H1 (cell line): Measurements from ENCODE around the gene FAM136A. TPM values are rescaled to one million over a fixed set of nuclear protein-coding genes. Genes with fewer than 3 reads are reported as not detected.

Source experiments
- CTCF ChIA-PET: fragments of 300-600 bp; sonication (Branson Sonifier 250); formaldehyde crosslinking; loops from one replicate; lab custom pipeline; 2021; ENCODE audit not compliant: partially characterized antibody; lab: Charles Lee
- POLR2A ChIA-PET: fragments of 300-600 bp; sonication (Branson Sonifier 250); formaldehyde crosslinking; loops from one replicate; lab custom pipeline; 2021; ENCODE audit warnings: inconsistent platforms; ENCODE audit not compliant: partially characterized antibody; lab: Charles Lee
- DNase-seq, 2 experiments: peaks; one replicate each; pipeline versions ENCODE4 v3.0.0 to v3.0.0-alpha.2; 2010 to 2022; ENCODE audit warnings: low spot score in 2 of 2, low read depth in 1 of 2, mixed read lengths in 1 of 2
- FAIRE-seq: peaks from 2 replicates; lab custom pipeline; 2011; peaks lifted over from hg19 to GRCh38; lab: Jason Lieb, UNC
- H2AFZ ChIP-seq: 2 replicates; pipeline ENCODE4 v1.8.1; 2012; ENCODE audit warnings: low read length, inconsistent platforms
- H2AK5ac ChIP-seq: 2 replicates; pipeline ENCODE4 v1.6.1; 2013; ENCODE audit warnings: low read depth, low read length
- H2BK120ac ChIP-seq: replicated peaks from 2 replicates; pipeline ENCODE3; 2013; ENCODE audit warnings: low read depth, low read length, inconsistent platforms
- H2BK12ac ChIP-seq: 2 replicates; pipeline ENCODE4 v1.6.1; 2013; ENCODE audit warnings: low read depth, low read length
- H2BK15ac ChIP-seq: 2 replicates; pipeline ENCODE4 v1.6.1; 2013; ENCODE audit warnings: low read length
- H2BK20ac ChIP-seq: 2 replicates; pipeline ENCODE4 v1.6.1; 2013; ENCODE audit warnings: low read length
- H2BK5ac ChIP-seq: 2 replicates; pipeline ENCODE4 v1.6.1; 2013; ENCODE audit warnings: low read depth, low read length
- H3K14ac ChIP-seq: 2 replicates; pipeline ENCODE4 v1.6.1; 2013; ENCODE audit warnings: inconsistent platforms; ENCODE audit not compliant: insufficient read length
- H3K18ac ChIP-seq: 2 replicates; pipeline ENCODE4 v1.6.1; 2013; ENCODE audit warnings: low read length; ENCODE audit errors: extremely low read depth
- H3K23ac ChIP-seq: 2 replicates; pipeline ENCODE4 v1.6.1; 2013; ENCODE audit warnings: inconsistent platforms; ENCODE audit not compliant: insufficient read length
- H3K23me2 ChIP-seq: 2 replicates; pipeline ENCODE4 v1.6.1; 2013; ENCODE audit warnings: low read depth, low read length
- H3K27ac ChIP-seq: 2 replicates; pipeline ENCODE4 v1.6.1; 2011; ENCODE audit warnings: low read depth, low read length, inconsistent platforms
- H3K27me3 ChIP-seq, 4 experiments: replicated peaks in 1 of 4; 1 replicate in 1 of 4; 2 replicates in 3 of 4; pipeline versions ENCODE4 v1.6.1 to v1.8.1; 2011 to 2013; ENCODE audit warnings: low read length in 3 of 4, mild to moderate bottlenecking in 3 of 4, inconsistent platforms in 2 of 4, mixed read lengths in 2 of 4, moderate library complexity in 1 of 4; ENCODE audit not compliant: control insufficient read depth in 3 of 4, insufficient read depth in 3 of 4; ENCODE audit errors: extremely low read depth in 1 of 4
- H3K36me3 ChIP-seq, 4 experiments: 2 replicates each; pipeline versions ENCODE4 v1.6.1 to v1.8.1; 2011 to 2013; ENCODE audit warnings: mild to moderate bottlenecking in 4 of 4, low read length in 3 of 4, moderate library complexity in 2 of 4, control low read depth in 1 of 4, inconsistent platforms in 1 of 4; ENCODE audit not compliant: insufficient read depth in 4 of 4, control insufficient read depth in 2 of 4
- H3K4ac ChIP-seq: replicated peaks from 2 replicates; pipeline ENCODE3; 2013; ENCODE audit warnings: low read length, low read depth, mixed read lengths, inconsistent platforms; ENCODE audit not compliant: insufficient read length
- H3K4me1 ChIP-seq, 4 experiments: replicated peaks in 1 of 4; 1 replicate in 1 of 4; 2 replicates in 3 of 4; pipeline versions ENCODE4 v1.6.1 to v1.8.1; 2011 to 2013; ENCODE audit warnings: low read length in 3 of 4, inconsistent platforms in 2 of 4, mixed read lengths in 1 of 4; ENCODE audit not compliant: insufficient read depth in 4 of 4, control insufficient read depth in 3 of 4
- H3K4me2 ChIP-seq, 2 experiments: 2 replicates each; pipeline versions ENCODE4 v1.6.1 to v1.8.1; 2011 to 2013; ENCODE audit warnings: low read depth in 2 of 2, low read length in 2 of 2, control low read depth in 1 of 2, inconsistent platforms in 1 of 2, mild to moderate bottlenecking in 1 of 2; ENCODE audit not compliant: insufficient read depth in 1 of 2
- H3K4me3 ChIP-seq, 4 experiments: fragments of 200-600, 300-600 bp in 1 of 4; sonication (generic), shearing (Covaris generic), sonication (Bioruptor Twin) in 1 of 4; 2 replicates each; pipeline versions ENCODE4 v1.5.1 to v1.8.1; 2011 to 2016; ENCODE audit warnings: low read length in 4 of 4, low read depth in 3 of 4, control low read depth in 2 of 4, inconsistent platforms in 2 of 4, mild to moderate bottlenecking in 2 of 4, mixed read lengths in 1 of 4, moderate library complexity in 1 of 4; ENCODE audit not compliant: insufficient read depth in 2 of 4; ENCODE audit errors: extremely low read depth in 1 of 4
- H3K56ac ChIP-seq: replicated peaks from 2 replicates; pipeline ENCODE3; 2013; ENCODE audit warnings: low read depth, mild to moderate bottlenecking, mixed read lengths, low read length, inconsistent platforms; ENCODE audit not compliant: insufficient read length
- H3K79me1 ChIP-seq: 2 replicates; pipeline ENCODE4 v1.6.1; 2013; ENCODE audit warnings: low read depth, low read length, control low read depth
- H3K79me2 ChIP-seq, 2 experiments: 2 replicates each; pipeline versions ENCODE4 v1.6.1 to v1.8.1; 2012 to 2013; ENCODE audit warnings: low read length in 2 of 2, mild to moderate bottlenecking in 2 of 2, inconsistent platforms in 1 of 2; ENCODE audit not compliant: insufficient read depth in 2 of 2, control insufficient read depth in 1 of 2
- H3K9ac ChIP-seq, 4 experiments: replicated peaks in 1 of 4; 1 replicate in 1 of 4; 2 replicates in 3 of 4; pipeline versions ENCODE4 v1.6.1 to v1.8.1; 2011 to 2013; ENCODE audit warnings: low read depth in 3 of 4, low read length in 3 of 4, control low read depth in 2 of 4, mild to moderate bottlenecking in 2 of 4, moderate library complexity in 2 of 4, inconsistent platforms in 1 of 4; ENCODE audit errors: extremely low read depth in 1 of 4
- H3K9me3 ChIP-seq, 2 experiments: 2 replicates each; pipeline versions ENCODE4 v1.6.1 to v1.8.1; 2012 to 2013; ENCODE audit warnings: mild to moderate bottlenecking in 2 of 2, moderate library complexity in 2 of 2, control low read depth in 1 of 2, inconsistent platforms in 1 of 2, low read depth in 1 of 2, low read length in 1 of 2, mixed read lengths in 1 of 2; ENCODE audit not compliant: insufficient read depth in 2 of 2
- H4K20me1 ChIP-seq, 2 experiments: replicated peaks in 1 of 2; 2 replicates each; pipeline versions ENCODE3 to v1.8.1; 2011 to 2013; ENCODE audit warnings: inconsistent platforms in 2 of 2, low read length in 2 of 2, mild to moderate bottlenecking in 1 of 2; ENCODE audit not compliant: insufficient read depth in 2 of 2, control insufficient read depth in 1 of 2
- H4K5ac ChIP-seq: 2 replicates; pipeline ENCODE4 v1.6.1; 2013; ENCODE audit warnings: low read length, low read depth, mixed read lengths, inconsistent platforms; ENCODE audit not compliant: insufficient read length
- H4K8ac ChIP-seq: 2 replicates; pipeline ENCODE4 v1.8.0; 2013; ENCODE audit warnings: mild to moderate bottlenecking, moderate library complexity, low read length, inconsistent platforms; ENCODE audit not compliant: insufficient read depth; ENCODE audit errors: extremely low read depth
- H4K91ac ChIP-seq: replicated peaks from 2 replicates; pipeline ENCODE3; 2013; ENCODE audit warnings: low read length, mixed read lengths, inconsistent platforms; ENCODE audit not compliant: insufficient read length
- CBX5 ChIP-seq: fragments of 300-800, 300-1000 bp; sonication (generic); IDR thresholded peaks from 2 replicates; pipeline ENCODE4 v1.7.1; 2016; ENCODE audit warnings: antibody characterized with exemption, low read length, low read depth
- WGBS, 2 experiments: shearing (Covaris generic) in 1 of 2; methylation state at CpG; one replicate each; pipeline versions ENCODE4 v1.1.6 to v1.1.7; 2013 to 2015; ENCODE audit warnings: low lambda C conversion rate in 2 of 2, mixed read lengths in 2 of 2, inconsistent platforms in 1 of 2, low coverage in 1 of 2, missing lambda C conversion rate in 1 of 2; ENCODE audit not compliant: insufficient replicate concordance in 2 of 2, insufficient coverage in 1 of 2, insufficient read length in 1 of 2; ENCODE audit errors: extremely low coverage in 1 of 2, missing lambda C conversion rate in 1 of 2; 5-methylcytosine and 5-hydroxymethylcytosine counted together
- polyA plus RNA-seq, 7 experiments: library from polyadenylated mRNA; depleted of rRNA in 3 of 7; stranded (reverse) in 5 of 7; unstranded in 2 of 7; fragments of >200 nt in 5 of 7; fragments of 200-250 nt in 2 of 7; gene quantifications; 1 replicate in 5 of 7; 2 replicates in 1 of 7; 4 replicates in 1 of 7; pipeline versions ENCODE4 v1.2.1 to v1.2.3, GENCODE V29; 2011 to 2013; ENCODE audit warnings: missing spikeins in 2 of 7, mixed read lengths in 2 of 7
- total RNA-seq: library from RNA; stranded (reverse); fragmentation: NEBNext Ultra II Directional; extraction: Animal tissue kit (Norgen Biotek cat#: 25700); gene quantifications from 2 replicates; pipeline ENCODE4 v1.2.1, GENCODE V29; 2021

FAM136A gene
- total and polyA plus RNA-seq, 2 of the 8 experiments (the other 6 are each of a cell fraction or from before 2014, with no cell fraction given) = 58.2 to 122 TPM

- FAIRE-seq = no peak
- no peak overlapping the region for H3K4me3 ChIP-seq
- H2BK120ac ChIP-seq = no peak overlapping the region
- peaks cover 0 to 3% (median 0%) of the 10 kb centered on the region in 4 experiments; a peak in 2 of 7 replicates for H3K27me3 ChIP-seq
- H3K9me3 ChIP-seq = no peaks in the 10 kb centered on the region
- no peak overlapping the region for H2AK5ac ChIP-seq
- H4K5ac ChIP-seq = no peak overlapping the region
- no peak for TF ChIP-seq CBX5
- H2BK15ac ChIP-seq = no peak overlapping the region
- no peak overlapping the region for H3K23ac ChIP-seq
- H4K20me1 ChIP-seq = no peaks in the 10 kb centered on the region
- H3K36me3 ChIP-seq = no peaks in the 10 kb centered on the region
- no peak overlapping the region for H2BK20ac ChIP-seq
- DNase-seq = no peak
- POLR2A ChIA-PET = no interaction called here
- H3K27ac ChIP-seq = no peak overlapping the region
- no peaks in the 10 kb centered on the region for H3K79me1 ChIP-seq
- no peaks in the 10 kb centered on the region for H3K23me2 ChIP-seq
- H3K56ac ChIP-seq = no peak overlapping the region
- 88% methylated on average over 1 of the region's 1 CpG; no CpG with 5 or more reads in 1 of the 2 experiments for WGBS, 2 experiments
- no peaks in the 10 kb centered on the region for H3K79me2 ChIP-seq
- no peak overlapping the region for H3K4ac ChIP-seq
- H3K9ac ChIP-seq = no peak overlapping the region
- H4K91ac ChIP-seq = no peak overlapping the region
- H4K8ac ChIP-seq = no peak overlapping the region
- H3K4me1 ChIP-seq = no peaks in the 10 kb centered on the region
- no peak overlapping the region for H2AFZ ChIP-seq
- H3K4me2 ChIP-seq = no peak overlapping the region
- no peak overlapping the region for H2BK12ac ChIP-seq
- CTCF ChIA-PET = no interaction called here
- no peak overlapping the region for H2BK5ac ChIP-seq
- no peak overlapping the region for H3K18ac ChIP-seq
- no peak overlapping the region for H3K14ac ChIP-seq
Measured at GRCh38 chr2:70347831-70348230, 46.0 kb upstream of the FAM136A start.
